Neural progenitor cell (in vitro differentiated cells): ENCODE measurements around the gene PSME2. TPM values are rescaled to one million over a fixed set of nuclear protein-coding genes. Genes with fewer than 3 reads are reported as not detected.

ENCODE experiments used
- DNase-seq: peaks from one replicate; pipeline ENCODE4 v3.0.0-alpha.2; 2016; ENCODE audit warnings: low spot score
- H2AFZ ChIP-seq: fragments of 200-600 bp; sonication (generic); replicated peaks from 2 replicates; pipeline ENCODE4 v1.6.1; 2016; ENCODE audit warnings: antibody characterized with exemption
- H3F3A ChIP-seq: fragments of 200-600 bp; sonication (generic); 2 replicates; pipeline ENCODE4 v1.6.1; 2016; ENCODE audit warnings: antibody characterized with exemption, low read depth
- H3K27ac ChIP-seq: fragments of 200-600 bp; sonication (generic); 2 replicates; pipeline ENCODE4 v1.5.1; 2016; ENCODE audit warnings: mild to moderate bottlenecking
- H3K27me3 ChIP-seq: fragments of 200-600 bp; sonication (generic); 2 replicates; pipeline ENCODE4 v1.6.1; 2016; ENCODE audit warnings: mild to moderate bottlenecking, moderate library complexity
- H3K36me3 ChIP-seq: fragments of 200-600 bp; sonication (generic); 2 replicates; pipeline ENCODE4 v1.5.1; 2016
- H3K4me1 ChIP-seq: fragments of 200-600 bp; sonication (generic); 2 replicates; pipeline ENCODE4 v1.6.1; 2016; ENCODE audit warnings: mixed run types
- H3K4me2 ChIP-seq: fragments of 200-600 bp; sonication (generic); 2 replicates; pipeline ENCODE4 v1.6.1; 2016
- H3K4me3 ChIP-seq: fragments of 200-600 bp; sonication (generic); 2 replicates; pipeline ENCODE4 v1.5.1; 2016
- H3K79me2 ChIP-seq: fragments of 200-600 bp; sonication (generic); 2 replicates; pipeline ENCODE4 v1.6.1; 2016; ENCODE audit warnings: low read depth
- H3K9ac ChIP-seq: fragments of 200-600 bp; sonication (generic); 2 replicates; pipeline ENCODE4 v1.6.1; 2016
- H3K9me3 ChIP-seq: fragments of 200-600 bp; sonication (generic); 2 replicates; pipeline ENCODE4 v1.5.1; 2016; ENCODE audit warnings: low read depth
- H4K20me1 ChIP-seq: fragments of 200-600 bp; sonication (generic); 2 replicates; pipeline ENCODE4 v1.6.1; 2016; ENCODE audit warnings: low read depth
- H3K27ac Mint-ChIP-seq: 3 replicates; pipeline ENCODE4 v1.8.0; 2021; ENCODE audit warnings: mixed read lengths
- H3K27me3 Mint-ChIP-seq: 2 replicates; pipeline ENCODE4 v1.8.0; 2022; ENCODE audit warnings: low read depth, mild to moderate bottlenecking, inconsistent platforms, moderate library complexity, mixed read lengths; ENCODE audit not compliant: insufficient read depth
- H3K36me3 Mint-ChIP-seq: 3 replicates; pipeline ENCODE4 v1.8.0; 2021; ENCODE audit warnings: mixed read lengths
- H3K4me1 Mint-ChIP-seq: 3 replicates; pipeline ENCODE4 v1.8.0; 2021; ENCODE audit warnings: mixed read lengths
- H3K4me3 Mint-ChIP-seq: 3 replicates; pipeline ENCODE4 v1.8.0; 2021; ENCODE audit warnings: mild to moderate bottlenecking, moderate library complexity, mixed read lengths
- H3K9me3 Mint-ChIP-seq: 3 replicates; pipeline ENCODE4 v1.8.0; 2020; ENCODE audit warnings: mixed read lengths
- CTCF ChIP-seq: fragments of 200-600 bp; sonication (generic); IDR thresholded peaks from 2 replicates; pipeline ENCODE4 v1.5.1; 2017; ENCODE audit warnings: antibody characterized with exemption, mild to moderate bottlenecking
- EZH2 ChIP-seq: fragments of 200-600 bp; sonication (generic); IDR thresholded peaks from 2 replicates; pipeline ENCODE4 v1.6.1; 2017; ENCODE audit warnings: antibody characterized with exemption, mild to moderate bottlenecking, moderate library complexity
- EZH2phosphoT487 ChIP-seq: fragments of 200-600 bp; sonication (generic); IDR thresholded peaks from 2 replicates; pipeline ENCODE4 v1.6.1; 2017; ENCODE audit warnings: antibody characterized with exemption
- total RNA-seq: library from RNA; depleted of rRNA; stranded (reverse); fragments of >200 nt; gene quantifications from 2 replicates; pipeline ENCODE4 v1.2.3, GENCODE V29; 2015; ENCODE audit warnings: low replicate concordance

Gene PSME2
- total RNA-seq, 1 donor from 2014 or later: 43.5 TPM

- H3F3A ChIP-seq: peaks cover 19% of the 10 kb centered on the region
- peaks cover 15% of the 10 kb centered on the region for H3K4me1 Mint-ChIP-seq
- peak within 1 kb of the TSS; percentile 95 for H3K27ac Mint-ChIP-seq
- peaks cover 13% of the 10 kb centered on the region for H3K79me2 ChIP-seq
- H3K27ac ChIP-seq: peak within 1 kb of the TSS; percentile 65
- H3K9me3 ChIP-seq: no peaks in the 10 kb centered on the region
- DNase-seq: peak; percentile 99
- peak within 1 kb of the TSS; percentile 94 for H3K4me3 Mint-ChIP-seq
- TF ChIP-seq CTCF (no peak), EZH2 (no peak), EZH2phosphoT487 (no peak)
- H3K4me3 ChIP-seq: peak within 1 kb of the TSS; percentile 61
- no peaks in the 10 kb centered on the region for H4K20me1 ChIP-seq
- H2AFZ ChIP-seq: peak within 1 kb of the TSS; percentile 80
- H3K4me2 ChIP-seq: peak within 1 kb of the TSS; percentile 83
- peaks cover 6% of the 10 kb centered on the region for H3K4me1 ChIP-seq
- no peaks in the 10 kb centered on the region for H3K9me3 Mint-ChIP-seq
- H3K27me3 Mint-ChIP-seq: peaks cover 3% of the 10 kb centered on the region
- peak within 1 kb of the TSS; percentile 39 for H3K9ac ChIP-seq
- H3K36me3 Mint-ChIP-seq: peaks cover 9% of the 10 kb centered on the region
- no peaks in the 10 kb centered on the region for H3K36me3 ChIP-seq
- no peaks in the 10 kb centered on the region for H3K27me3 ChIP-seq
These were observed 31.6 kb downstream of the PSME2 start, which contains the start of the genes DCAF11 and NRL for GRCh38 chr14:24114532-24115421. TSS of gene DCAF11 (plus strand) at chr14:24114777. CDS start at chr14:24115595, 818 bp downstream. TSS of gene NRL (minus strand) at chr14:24114949. CDS start at chr14:24082848, 32,101 bp downstream.

GRCh38 chr14:24113801-24114531 is 32.4 kb downstream of the PSME2 start:
- TF ChIP-seq CTCF (no peak), EZH2phosphoT487 (no peak), EZH2 (no peak)
- Mint-ChIP-seq H3K4me3 (peak overlapping the region; percentile 94), H3K27me3 (peaks cover 3% of the 10 kb centered on the region), H3K4me1 (peaks cover 15% of the 10 kb centered on the region), H3K36me3 (peaks cover 5% of the 10 kb centered on the region), H3K27ac (peak overlapping the region; percentile 95), H3K9me3 (no peaks in the 10 kb centered on the region)
- Histone ChIP-seq H3K4me2 (peak overlapping the region; percentile 79), H3F3A (peaks cover 19% of the 10 kb centered on the region), H3K4me3 (peak overlapping the region; percentile 61), H3K36me3 (no peaks in the 10 kb centered on the region), H3K9ac (peak overlapping the region; percentile 23), H3K79me2 (peaks cover 13% of the 10 kb centered on the region), H4K20me1 (no peaks in the 10 kb centered on the region), H2AFZ (peak overlapping the region; percentile 79), H3K9me3 (no peaks in the 10 kb centered on the region), H3K27me3 (no peaks in the 10 kb centered on the region), H3K4me1 (peaks cover 6% of the 10 kb centered on the region), H3K27ac (peak overlapping the region; percentile 65)
- peak; percentile 92 for DNase-seq

- Mint-ChIP-seq H3K4me1 (peaks cover 17% of the 10 kb centered on the region), H3K36me3 (no peaks in the 10 kb centered on the region), H3K4me3 (peak overlapping the region; percentile 94), H3K27me3 (peaks cover 3% of the 10 kb centered on the region), H3K27ac (peak overlapping the region; percentile 95), H3K9me3 (no peaks in the 10 kb centered on the region)
- Histone ChIP-seq H3K36me3 (no peaks in the 10 kb centered on the region), H3K27ac (no peak overlapping the region), H3K79me2 (peaks cover 13% of the 10 kb centered on the region), H3K4me2 (peak overlapping the region; percentile 79), H4K20me1 (no peaks in the 10 kb centered on the region), H3F3A (peaks cover 19% of the 10 kb centered on the region), H3K4me1 (peaks cover 6% of the 10 kb centered on the region), H3K9ac (peak overlapping the region; percentile 23), H3K9me3 (no peaks in the 10 kb centered on the region), H3K4me3 (peak overlapping the region; percentile 61), H2AFZ (peak overlapping the region; percentile 79), H3K27me3 (no peaks in the 10 kb centered on the region)
- TF ChIP-seq EZH2phosphoT487 (no peak), EZH2 (no peak), CTCF (no peak)
- no peak for DNase-seq
These were observed 33.0 kb downstream of the PSME2 start for GRCh38 chr14:24113379-24113800.
